Heart left ventricle (tissue), 13 donors: Measurements from ENCODE around the gene ANKRD44.

ENCODE experiments used
- POLR2A ChIP-seq, 2 donors: fragments of 450-650 bp; IDR thresholded peaks; one replicate each; pipeline ENCODE4 v1.6.1; 2017; ENCODE audit warnings: antibody characterized with exemption in 2 of 2, mild to moderate bottlenecking in 2 of 2, moderate library complexity in 2 of 2
- TF ChIP-seq, protein P1 (sequence below), 12 donors: fragments of 200-600 bp; sonication (generic) in 4 of 12; IDR thresholded peaks; one replicate each; pipeline versions ENCODE4 v1.5.0 to v1.8.0; 2018 to 2022; ENCODE audit warnings: antibody characterized with exemption in 12 of 12, mild to moderate bottlenecking in 5 of 12
- donor health status: ischemic (EF 13 %, LVEDD 7.1; RV severe dilation, severe dysfunction).
- donor health status: DM: no; HTN: yes; CAD: no.
- donor health status: DM: no; HTN: no; CAD: no.
- donor health status: ischemic (EF 25% LVEDD 6.9; RV normal size, moderate dysfunction).
- donor health status: ischemic (EF 25% LVEDD 5.7; RV mildly dilated, moderate dysfunction).
- donor health status: ischemic (EF 35%, LVEDD 5.7; RV mildly dilated, moderate dysfunction).
- donor health status: nonischemic (EF 11% LVEDD 7.7; RV severe dilation, severe dysfunction).
- donor health status: DM: yes; HTN: yes; CAD: no.
- donor health status: PGD.
- donor health status: ischemic (EF 29% LVEDD 5.4; RV normal size, mild dysfunction).
- donor health status: nonischemic (EF 23%, LVEDD 6.1; RV moderate dilation, normal function).

- TF ChIP-seq, protein P1, sequence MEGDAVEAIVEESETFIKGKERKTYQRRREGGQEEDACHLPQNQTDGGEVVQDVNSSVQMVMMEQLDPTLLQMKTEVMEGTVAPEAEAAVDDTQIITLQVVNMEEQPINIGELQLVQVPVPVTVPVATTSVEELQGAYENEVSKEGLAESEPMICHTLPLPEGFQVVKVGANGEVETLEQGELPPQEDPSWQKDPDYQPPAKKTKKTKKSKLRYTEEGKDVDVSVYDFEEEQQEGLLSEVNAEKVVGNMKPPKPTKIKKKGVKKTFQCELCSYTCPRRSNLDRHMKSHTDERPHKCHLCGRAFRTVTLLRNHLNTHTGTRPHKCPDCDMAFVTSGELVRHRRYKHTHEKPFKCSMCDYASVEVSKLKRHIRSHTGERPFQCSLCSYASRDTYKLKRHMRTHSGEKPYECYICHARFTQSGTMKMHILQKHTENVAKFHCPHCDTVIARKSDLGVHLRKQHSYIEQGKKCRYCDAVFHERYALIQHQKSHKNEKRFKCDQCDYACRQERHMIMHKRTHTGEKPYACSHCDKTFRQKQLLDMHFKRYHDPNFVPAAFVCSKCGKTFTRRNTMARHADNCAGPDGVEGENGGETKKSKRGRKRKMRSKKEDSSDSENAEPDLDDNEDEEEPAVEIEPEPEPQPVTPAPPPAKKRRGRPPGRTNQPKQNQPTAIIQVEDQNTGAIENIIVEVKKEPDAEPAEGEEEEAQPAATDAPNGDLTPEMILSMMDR (IDR thresholded peaks at IDR 0.05): no peak
- no peak for TF ChIP-seq POLR2A (IDR thresholded peaks at IDR 0.05)
Observed at GRCh38 chr2:197055045-197055444, 255.5 kb downstream of the ANKRD44 start.
